OCI-LY1 (cell line): ENCODE results near the gene USP17L10.
"Not testable (repeated sequence)": the region's sequence is repeated elsewhere in the genome, so short reads cannot be mapped to it uniquely, and the experiment has no call there.

Experiments used
- EZH2 ChIP-seq: fragments of 200-600 bp; sonication (generic), shearing (Covaris generic); IDR thresholded peaks from 2 replicates; pipeline ENCODE4 v1.8.0; 2017; ENCODE audit warnings: borderline replicate concordance, mixed run types, mild to moderate bottlenecking, antibody characterized with exemption, low read length, moderate library complexity, mixed read lengths
- TF ChIP-seq, protein P1 (sequence below): fragments of 200-600 bp; sonication (generic), shearing (Covaris generic); IDR thresholded peaks from 2 replicates; pipeline ENCODE4 v1.5.1; 2017; ENCODE audit warnings: mild to moderate bottlenecking, antibody characterized with exemption, low read length, moderate library complexity, mixed read lengths

DNA sequence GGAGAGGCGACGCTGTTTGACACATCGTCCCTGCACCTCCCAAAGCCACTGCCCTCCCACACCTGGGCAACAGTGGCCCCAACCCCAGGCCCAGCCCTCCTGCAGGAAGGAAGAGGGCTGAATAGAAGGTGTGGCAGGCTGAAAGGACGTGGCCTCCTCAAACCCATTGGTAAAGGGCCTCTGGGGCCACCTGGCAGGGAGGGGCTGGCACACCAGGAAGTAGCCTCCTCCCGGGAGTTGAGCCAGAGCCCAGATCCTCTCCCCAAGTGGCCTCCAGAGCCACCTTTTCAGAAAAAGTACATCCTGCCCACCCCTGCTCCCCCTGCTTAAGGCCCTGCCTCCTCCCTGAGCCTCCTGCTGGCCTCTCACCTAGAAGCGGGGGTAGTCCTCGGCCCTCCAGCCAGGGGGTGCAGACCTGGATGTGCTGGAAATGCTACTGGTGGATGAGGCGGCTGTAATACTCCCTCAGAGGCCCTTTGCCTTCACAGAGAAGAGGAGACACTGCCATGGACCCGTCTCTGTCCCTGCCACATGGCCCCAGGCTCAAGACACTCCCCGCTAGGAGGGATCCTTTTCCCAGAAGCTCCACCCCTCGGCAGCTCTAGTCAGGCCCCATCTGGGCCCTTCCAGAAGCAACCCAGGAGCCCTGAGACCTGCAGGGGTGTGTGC is 40.5 kb upstream of the USP17L10 start, which contains the start of gene FAM90A26:
- TF ChIP-seq, protein P1, sequence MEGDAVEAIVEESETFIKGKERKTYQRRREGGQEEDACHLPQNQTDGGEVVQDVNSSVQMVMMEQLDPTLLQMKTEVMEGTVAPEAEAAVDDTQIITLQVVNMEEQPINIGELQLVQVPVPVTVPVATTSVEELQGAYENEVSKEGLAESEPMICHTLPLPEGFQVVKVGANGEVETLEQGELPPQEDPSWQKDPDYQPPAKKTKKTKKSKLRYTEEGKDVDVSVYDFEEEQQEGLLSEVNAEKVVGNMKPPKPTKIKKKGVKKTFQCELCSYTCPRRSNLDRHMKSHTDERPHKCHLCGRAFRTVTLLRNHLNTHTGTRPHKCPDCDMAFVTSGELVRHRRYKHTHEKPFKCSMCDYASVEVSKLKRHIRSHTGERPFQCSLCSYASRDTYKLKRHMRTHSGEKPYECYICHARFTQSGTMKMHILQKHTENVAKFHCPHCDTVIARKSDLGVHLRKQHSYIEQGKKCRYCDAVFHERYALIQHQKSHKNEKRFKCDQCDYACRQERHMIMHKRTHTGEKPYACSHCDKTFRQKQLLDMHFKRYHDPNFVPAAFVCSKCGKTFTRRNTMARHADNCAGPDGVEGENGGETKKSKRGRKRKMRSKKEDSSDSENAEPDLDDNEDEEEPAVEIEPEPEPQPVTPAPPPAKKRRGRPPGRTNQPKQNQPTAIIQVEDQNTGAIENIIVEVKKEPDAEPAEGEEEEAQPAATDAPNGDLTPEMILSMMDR: not testable (repeated sequence)
- not testable (repeated sequence) for TF ChIP-seq EZH2
